DOHH2 (cell line): ENCODE data around the gene KRTAP10-6.
"Not testable (repeated sequence)": the region's sequence is repeated elsewhere in the genome, so short reads cannot be mapped to it uniquely, and the experiment has no call there.

Experiments used
- H3F3A ChIP-seq: fragments of 200-600 bp; sonication (generic), shearing (Covaris generic); 2 replicates; pipeline ENCODE4 v1.6.0; 2016; ENCODE audit warnings: antibody characterized with exemption, mild to moderate bottlenecking; ENCODE audit not compliant: control insufficient read depth, insufficient read depth
- H3K27ac ChIP-seq: fragments of 200-600 bp; sonication (generic); 2 replicates; pipeline ENCODE4 v1.5.1; 2014; ENCODE audit warnings: low read depth, mild to moderate bottlenecking, low read length, moderate library complexity
- H3K27me3 ChIP-seq: fragments of 200-600 bp; sonication (generic); 2 replicates; pipeline ENCODE4 v1.6.1; 2014; ENCODE audit warnings: mild to moderate bottlenecking, low read length, mixed read lengths; ENCODE audit not compliant: control insufficient read depth
- H3K36me3 ChIP-seq: fragments of 200-600 bp; sonication (generic); 2 replicates; pipeline ENCODE4 v1.6.1; 2014; ENCODE audit warnings: mild to moderate bottlenecking, low read length, moderate library complexity, mixed read lengths; ENCODE audit not compliant: control insufficient read depth
- H3K4me1 ChIP-seq: fragments of 200-600 bp; sonication (generic); 2 replicates; pipeline ENCODE4 v1.6.1; 2014; ENCODE audit warnings: mild to moderate bottlenecking, low read length, mixed read lengths; ENCODE audit not compliant: control insufficient read depth
- H3K4me2 ChIP-seq: fragments of 200-600 bp; sonication (generic); 2 replicates; pipeline ENCODE4 v1.6.0; 2014; ENCODE audit warnings: mild to moderate bottlenecking, low read length, moderate library complexity
- H3K4me3 ChIP-seq: fragments of 200-600 bp; sonication (generic); 2 replicates; pipeline ENCODE4 v1.5.1; 2014; ENCODE audit warnings: mild to moderate bottlenecking, low read length, mixed read lengths
- H3K79me2 ChIP-seq: fragments of 200-600 bp; sonication (generic); 2 replicates; pipeline ENCODE4 v1.6.1; 2014; ENCODE audit warnings: mild to moderate bottlenecking, low read length, mixed read lengths; ENCODE audit not compliant: control insufficient read depth
- H3K9me2 ChIP-seq: fragments of 200-600 bp; sonication (generic); replicated peaks from 2 replicates; pipeline ENCODE4 v1.6.1; 2014; ENCODE audit warnings: mild to moderate bottlenecking, low read length, mixed read lengths; ENCODE audit not compliant: control insufficient read depth
- H3K9me3 ChIP-seq: fragments of 200-600 bp; sonication (generic); 2 replicates; pipeline ENCODE4 v1.6.1; 2014; ENCODE audit warnings: antibody characterized with exemption, low read length, mixed read lengths; ENCODE audit not compliant: control insufficient read depth, insufficient read depth
- H4K20me1 ChIP-seq: fragments of 200-600 bp; sonication (generic); 2 replicates; pipeline ENCODE4 v1.6.0; 2014; ENCODE audit warnings: low read depth, mild to moderate bottlenecking, antibody characterized with exemption, low read length, moderate library complexity; ENCODE audit not compliant: control insufficient read depth, insufficient read depth
- CTCF ChIP-seq: fragments of 200-600 bp; sonication (generic); IDR thresholded peaks from one replicate; pipeline ENCODE4 v1.5.1; 2014; ENCODE audit warnings: antibody characterized with exemption, mild to moderate bottlenecking, low read depth, low read length; ENCODE audit not compliant: poor library complexity, severe bottlenecking
- EZH2phosphoT487 ChIP-seq: fragments of 200-600 bp; sonication (generic); IDR thresholded peaks from 2 replicates; pipeline ENCODE4 v1.6.1; 2017; ENCODE audit warnings: borderline replicate concordance, mild to moderate bottlenecking, antibody characterized with exemption, low read length, moderate library complexity, mixed read lengths

KRTAP10-6 gene

GRCh38 chr21:44582055-44582454 is 10.2 kb downstream of the KRTAP10-6 start:
- Histone ChIP-seq H3K9me3 (peaks cover 13% of the 10 kb centered on the region; the same call in 1 of the 2 replicates), H3K36me3 (no peaks in the 10 kb centered on the region), H3F3A (no peaks in the 10 kb centered on the region), H3K27me3 (no peaks in the 10 kb centered on the region), H3K79me2 (no peaks in the 10 kb centered on the region), H3K4me1 (no peaks in the 10 kb centered on the region), H3K27ac (no peak overlapping the region), H3K4me2 (no peak overlapping the region), H3K4me3 (no peak overlapping the region), H4K20me1 (no peaks in the 10 kb centered on the region), H3K9me2 (no peaks in the 10 kb centered on the region)
- TF ChIP-seq CTCF, result no peak
- no peak for TF ChIP-seq EZH2phosphoT487

DNA sequence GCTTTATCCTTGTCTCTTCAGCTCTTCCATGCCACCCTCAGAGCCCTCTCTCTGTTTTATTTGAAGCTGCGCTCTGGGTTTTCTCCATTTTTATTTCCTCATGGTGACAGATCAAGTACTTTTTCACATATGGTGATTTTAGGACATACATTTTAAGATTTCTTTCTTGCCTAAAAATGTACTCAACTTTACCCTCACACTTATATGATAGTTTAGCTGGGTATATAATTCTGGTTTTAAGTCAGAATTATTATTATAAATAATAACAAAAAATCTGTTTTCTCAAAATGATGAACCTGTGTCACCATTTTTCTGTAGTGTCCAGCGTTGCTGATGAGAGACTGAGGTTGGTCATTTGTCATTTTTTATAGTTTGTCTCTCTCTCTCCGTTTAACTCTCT is 11.1 kb downstream of the KRTAP10-6 start:
- Histone ChIP-seq H3K4me3 (no peak overlapping the region), H3K27ac (no peak overlapping the region), H3K79me2 (no peaks in the 10 kb centered on the region), H4K20me1 (no peaks in the 10 kb centered on the region), H3K27me3 (no peaks in the 10 kb centered on the region), H3K9me2 (no peaks in the 10 kb centered on the region), H3K4me2 (no peak overlapping the region), H3F3A (no peaks in the 10 kb centered on the region), H3K4me1 (no peaks in the 10 kb centered on the region), H3K9me3 (peaks cover 13% of the 10 kb centered on the region; the same call in 1 of the 2 replicates), H3K36me3 (no peaks in the 10 kb centered on the region)
- TF ChIP-seq EZH2phosphoT487, result no peak
- TF ChIP-seq CTCF, result no peak

DNA sequence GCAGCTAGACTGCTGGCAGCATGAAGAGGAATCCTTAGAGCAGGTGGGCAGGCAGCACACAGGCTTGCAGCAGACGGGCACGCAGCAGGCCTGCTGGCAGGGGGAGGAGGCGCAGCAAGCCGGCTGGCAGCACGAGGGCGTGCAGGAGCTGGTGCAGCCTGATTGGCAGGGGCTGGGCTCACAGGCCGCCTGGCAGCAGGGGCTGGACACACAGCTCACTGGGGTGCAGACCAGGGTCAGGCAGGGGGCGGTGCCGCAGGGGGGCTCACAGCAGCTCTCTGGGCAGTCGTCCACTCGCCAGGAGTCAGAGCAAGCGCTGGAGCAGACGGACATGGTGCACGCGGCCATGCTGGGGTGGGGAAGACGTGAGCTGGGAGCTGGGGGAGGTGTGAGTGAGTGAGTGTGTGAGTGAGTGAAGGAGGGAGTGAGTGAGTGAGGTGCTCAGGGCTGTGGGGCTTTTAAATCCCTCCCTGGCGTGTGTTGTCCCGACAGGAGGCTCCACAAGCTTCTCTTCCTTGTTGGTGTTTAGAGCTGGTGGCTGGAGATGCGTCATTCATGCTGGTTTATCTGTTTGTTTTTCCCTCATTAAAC is 12.0 kb downstream of the KRTAP10-6 start, which contains the start of gene KRTAP10-5:
Gene KRTAP10-5 (minus strand): TSS at position 374 of the 591 bp plus-strand sequence. CDS start 26 bp downstream, at position 348.
- peaks cover 13% of the 10 kb centered on the region; the same call in 1 of the 2 replicates for H3K9me3 ChIP-seq
- not testable (repeated sequence) for H3K4me1 ChIP-seq, H3K79me2 ChIP-seq, H3K4me2 ChIP-seq, H3K27ac ChIP-seq, H3F3A ChIP-seq, H3K4me3 ChIP-seq, H3K9me2 ChIP-seq, H3K27me3 ChIP-seq, H4K20me1 ChIP-seq, H3K36me3 ChIP-seq

- H3K27me3 ChIP-seq, result no peaks in the 10 kb centered on the region
- H3K79me2 ChIP-seq, result no peaks in the 10 kb centered on the region
- H3K4me1 ChIP-seq, result no peaks in the 10 kb centered on the region
- no peaks in the 10 kb centered on the region for H4K20me1 ChIP-seq
- no peak for TF ChIP-seq EZH2phosphoT487
- no peak for TF ChIP-seq CTCF
- H3F3A ChIP-seq, result no peaks in the 10 kb centered on the region
- H3K27ac ChIP-seq, result no peak overlapping the region
- H3K9me3 ChIP-seq, result peaks cover 13% of the 10 kb centered on the region; the same call in 1 of the 2 replicates
- no peak overlapping the region for H3K4me3 ChIP-seq
- H3K9me2 ChIP-seq, result no peaks in the 10 kb centered on the region
- no peak overlapping the region for H3K4me2 ChIP-seq
- H3K36me3 ChIP-seq, result no peaks in the 10 kb centered on the region
Measured at GRCh38 chr21:44579833-44580144, 12.5 kb downstream of the KRTAP10-6 start.
